Forelimb muscle (tissue), 1 donor: Measurements from ENCODE around the gene KLHL42. TPM values are rescaled to one million over a fixed set of nuclear protein-coding genes. Genes with fewer than 3 reads are reported as not detected.

Experiments used
- DNase-seq: peaks from one replicate; pipeline ENCODE4 v3.0.0-alpha.2; 2013; ENCODE audit warnings: low read depth
- polyA plus RNA-seq: library from polyadenylated mRNA; unstranded; fragments of 120-200 nt; gene quantifications from one replicate; pipeline ENCODE4 v1.2.1, GENCODE V29; 2013; ENCODE audit not compliant: insufficient read length

The KLHL42 gene
- polyA plus RNA-seq, 1 donor: 14.5 TPM

DNA sequence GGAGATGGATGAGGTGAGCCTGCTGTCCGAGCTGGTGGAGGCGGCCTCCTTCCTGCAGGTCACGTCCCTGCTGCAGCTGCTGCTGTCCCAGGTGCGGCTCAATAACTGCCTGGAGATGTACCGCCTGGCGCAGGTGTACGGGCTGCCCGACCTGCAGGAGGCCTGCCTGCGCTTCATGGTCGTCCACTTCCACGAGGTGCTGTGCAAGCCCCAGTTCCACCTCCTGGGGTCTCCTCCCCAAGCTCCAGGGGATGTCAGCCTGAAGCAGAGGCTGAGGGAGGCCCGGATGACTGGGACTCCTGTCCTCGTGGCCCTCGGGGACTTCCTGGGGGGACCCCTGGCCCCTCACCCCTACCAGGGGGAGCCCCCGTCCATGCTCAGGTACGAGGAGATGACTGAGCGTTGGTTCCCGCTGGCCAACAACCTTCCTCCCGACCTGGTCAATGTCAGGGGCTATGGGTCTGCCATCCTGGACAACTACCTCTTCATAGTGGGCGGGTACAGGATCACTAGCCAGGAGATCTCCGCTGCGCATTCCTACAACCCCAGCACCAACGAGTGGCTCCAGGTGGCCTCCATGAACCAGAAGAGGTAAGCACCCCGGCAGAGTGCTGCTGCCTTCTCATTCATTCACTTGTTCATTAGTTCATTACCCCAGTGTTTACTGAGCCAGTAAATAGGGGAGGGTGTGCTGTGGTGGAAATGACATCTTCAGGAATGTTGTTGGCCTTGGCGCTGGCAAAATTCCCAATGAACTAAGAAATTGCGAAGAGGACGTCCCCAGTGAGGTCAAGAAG lies 777 bp downstream of the KLHL42 start:
- DNase-seq: no peak

DNA sequence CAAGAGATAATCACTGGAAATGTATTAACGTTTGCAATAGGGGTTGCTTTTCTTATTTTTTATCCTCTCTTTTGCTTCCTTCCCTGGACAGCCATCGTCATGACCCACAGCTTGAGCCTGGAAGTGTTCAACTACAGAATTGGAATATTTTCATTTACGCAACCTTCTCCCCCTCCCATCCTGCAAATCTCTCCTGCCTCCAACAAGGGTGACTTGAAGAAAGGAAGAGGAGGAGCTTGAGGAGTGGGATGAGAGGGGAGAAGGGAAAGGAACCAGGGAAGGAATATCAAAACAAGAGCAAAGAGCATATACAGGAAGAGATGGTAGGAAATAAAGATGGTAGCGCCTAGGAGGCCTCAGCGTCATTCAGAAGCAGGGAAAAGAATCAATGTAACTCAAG lies 1.6 kb downstream of the KLHL42 start:
- no peak for DNase-seq

GRCh38 chr12:27782481-27782880 lies 2.4 kb downstream of the KLHL42 start:
- no peak for DNase-seq

DNA sequence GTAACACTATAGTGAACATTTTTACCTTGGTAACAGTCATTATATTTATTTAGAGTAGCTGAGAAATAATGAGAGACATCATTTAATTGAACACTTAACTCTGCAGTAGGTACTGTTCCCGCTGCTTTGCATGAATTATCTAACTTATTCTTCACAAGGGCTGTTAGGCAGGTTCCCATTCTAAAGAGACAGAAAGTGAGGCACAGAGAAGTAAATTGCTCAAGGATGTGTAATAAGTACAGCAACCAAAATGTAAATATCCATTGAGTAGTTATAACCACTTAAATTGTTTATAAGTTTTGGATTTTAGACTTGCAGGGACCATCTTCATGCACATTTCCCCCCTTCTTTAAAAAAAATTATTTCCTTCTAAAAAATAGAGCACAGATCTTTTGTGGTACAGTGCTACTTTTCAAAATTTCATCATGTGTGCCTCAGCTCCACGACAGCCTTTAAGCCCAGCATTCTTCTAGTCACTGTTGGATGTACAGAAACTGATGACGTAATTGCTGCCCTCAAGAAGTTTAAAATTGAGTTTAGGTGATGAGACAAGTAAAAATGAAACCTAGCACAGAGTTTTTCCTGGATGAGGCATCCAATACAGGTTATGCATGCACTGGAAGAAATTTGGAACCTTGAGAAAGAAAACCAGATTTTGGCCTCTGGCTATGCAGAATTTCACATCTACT lies 6.0 kb downstream of the KLHL42 start:
- DNase-seq: no peak

DNA sequence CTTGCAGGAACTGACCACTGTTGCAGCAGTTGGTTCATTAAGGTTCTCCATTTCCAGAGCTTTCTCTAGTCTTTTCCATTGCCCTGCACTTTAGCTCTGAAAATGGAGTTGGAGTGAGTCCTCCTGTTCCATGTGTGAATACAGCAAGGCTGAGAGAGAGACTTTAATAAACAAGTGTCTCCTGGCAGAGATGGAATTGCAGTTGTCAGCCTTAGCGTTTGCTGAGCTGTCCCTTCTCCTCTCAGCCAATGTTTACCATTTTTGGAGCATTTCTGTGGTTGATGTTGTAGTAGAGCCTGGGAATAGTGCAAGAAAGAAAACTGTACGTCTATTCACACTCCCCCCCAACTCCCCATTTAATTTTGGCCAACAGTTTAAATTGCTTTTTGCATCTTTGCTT lies 7.5 kb downstream of the KLHL42 start:
- no peak for DNase-seq

DNA sequence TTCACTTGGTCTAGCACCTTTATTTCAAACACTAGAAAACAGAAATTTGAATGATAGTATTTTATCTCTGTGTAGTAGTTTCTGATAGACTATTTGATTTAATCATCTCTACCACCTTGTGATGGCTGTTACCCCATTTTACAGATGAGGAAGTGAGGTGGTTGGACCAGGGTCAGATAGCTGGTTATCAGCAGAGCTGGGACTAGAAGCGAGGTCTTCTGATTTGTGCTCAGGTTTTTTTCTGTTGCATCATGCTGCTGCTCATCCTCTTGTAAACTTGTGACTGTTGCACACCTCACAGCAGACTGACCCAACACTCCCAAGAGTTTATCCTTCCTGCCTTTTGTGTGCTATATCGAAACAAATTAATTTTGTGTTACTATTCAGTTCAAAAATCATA lies 10.1 kb downstream of the KLHL42 start:
- no peak for DNase-seq

GRCh38 chr12:27794818-27795584 lies 15.0 kb downstream of the KLHL42 start:
- DNase-seq: no peak

DNA sequence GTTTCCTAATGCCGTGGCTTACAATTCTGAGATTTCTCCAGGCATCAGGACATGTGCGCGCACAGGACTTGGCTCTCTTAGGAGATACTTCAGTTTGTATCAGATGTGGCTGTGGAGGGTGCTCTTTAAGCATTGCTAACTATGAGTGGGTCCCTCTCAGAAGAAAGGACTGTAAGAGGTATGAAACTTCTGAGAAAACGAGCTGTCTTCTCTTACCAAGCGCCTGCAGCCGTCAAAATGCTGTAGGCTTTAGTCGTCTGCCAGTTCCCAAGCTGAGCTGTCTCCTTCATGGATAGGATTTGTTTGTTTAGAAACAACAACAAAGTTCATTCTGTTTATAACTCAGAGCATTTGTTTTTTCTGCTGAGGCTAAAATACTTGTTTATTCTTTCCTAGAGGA lies 16.1 kb downstream of the KLHL42 start:
- DNase-seq: no peak

DNA sequence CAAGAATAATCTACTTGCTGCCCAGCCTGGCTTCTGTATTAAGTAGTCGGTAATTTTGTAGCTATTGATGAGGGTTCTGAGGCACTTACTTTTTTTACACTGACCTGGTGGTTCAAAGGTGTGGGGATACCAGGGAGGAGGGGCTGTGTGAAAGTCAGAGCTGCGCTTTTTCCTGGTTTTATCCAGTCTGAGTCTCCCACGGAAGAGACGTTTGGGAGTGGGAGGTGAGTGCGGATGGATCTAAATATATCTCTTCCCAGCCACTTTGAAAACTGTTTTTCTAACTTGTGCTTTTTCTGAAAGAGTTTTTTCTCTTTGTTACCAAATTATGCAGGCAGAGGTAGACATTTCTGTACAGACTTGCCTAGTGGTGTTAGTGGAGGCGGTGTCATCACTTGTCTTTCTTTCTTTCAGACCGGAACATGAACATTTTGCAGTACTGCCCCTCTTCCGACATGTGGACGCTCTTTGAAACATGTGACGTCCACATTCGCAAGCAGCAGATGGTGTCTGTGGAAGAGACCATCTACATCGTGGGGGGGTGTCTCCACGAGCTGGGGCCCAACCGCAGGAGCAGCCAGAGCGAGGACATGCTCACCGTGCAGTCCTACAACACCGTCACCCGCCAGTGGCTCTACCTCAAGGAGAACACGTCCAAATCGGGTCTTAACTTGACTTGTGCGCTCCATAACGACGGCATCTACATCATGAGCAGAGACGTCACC lies 17.4 kb downstream of the KLHL42 start:
- DNase-seq: no peak

GRCh38 chr12:27800819-27801218 lies 20.8 kb downstream of the KLHL42 start:
- no peak for DNase-seq

DNA sequence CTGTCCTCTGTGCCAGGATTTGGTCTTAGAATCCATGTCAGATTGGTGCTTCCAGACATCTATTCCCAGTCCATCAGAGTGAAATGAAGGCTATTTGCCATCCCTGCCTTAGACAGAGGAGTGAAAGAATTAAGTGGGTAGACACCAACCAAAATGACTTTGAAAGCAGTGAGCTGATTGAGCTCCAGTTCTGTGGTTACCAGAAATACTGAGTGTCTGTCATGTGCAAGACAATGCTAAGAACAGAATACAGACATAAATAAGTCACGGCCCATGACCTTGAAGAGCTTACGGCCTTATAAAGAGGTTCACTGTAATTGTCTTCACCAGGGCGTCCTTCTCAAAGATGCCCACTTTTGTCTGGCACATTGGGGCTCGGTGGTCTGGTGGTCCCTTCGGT lies 21.6 kb downstream of the KLHL42 start:
- no peak for DNase-seq

- no peak for DNase-seq
Measured at GRCh38 chr12:27802511-27802910, 22.5 kb downstream of the KLHL42 start.

GRCh38 chr12:27802936-27803335 lies 22.9 kb downstream of the KLHL42 start:
- DNase-seq: no peak

DNA sequence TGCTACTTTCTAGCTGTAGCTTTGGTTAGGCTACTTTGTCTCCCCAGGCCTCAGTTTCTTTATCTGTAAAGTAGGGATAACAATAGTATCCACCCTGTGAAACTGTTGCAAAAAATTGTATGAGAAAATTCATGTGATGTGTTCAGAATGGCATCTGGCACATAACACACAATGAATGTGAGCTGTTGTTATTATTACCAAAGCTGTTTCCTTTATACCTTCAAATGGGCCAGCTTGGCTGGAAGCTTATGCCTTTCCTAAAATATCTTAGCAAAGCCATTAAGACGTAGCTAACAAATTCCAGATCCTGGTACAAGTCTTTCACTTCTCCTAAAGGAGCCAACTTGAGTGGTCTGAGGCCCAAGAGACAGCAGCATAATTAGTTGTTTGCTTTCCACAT lies 25.2 kb downstream of the KLHL42 start:
- DNase-seq: no peak

DNA sequence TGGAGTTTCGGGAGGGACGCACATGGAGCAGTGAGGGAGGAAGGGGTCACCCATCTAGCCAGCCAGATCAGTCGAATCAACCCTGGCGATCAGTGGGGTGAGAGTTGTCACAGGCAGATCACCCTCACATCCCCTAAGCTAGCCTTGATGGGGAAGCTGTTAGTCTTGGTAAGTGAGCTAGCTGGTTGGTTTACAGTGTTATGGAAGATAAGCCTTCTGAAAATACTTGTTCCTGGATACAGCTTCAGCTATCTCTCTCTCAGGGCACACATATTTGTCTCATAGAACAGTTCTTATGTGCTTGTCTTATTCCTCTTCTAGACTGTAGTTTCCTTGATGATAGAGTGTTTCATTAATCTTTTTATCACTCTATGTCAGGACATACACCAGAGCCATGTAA lies 26.2 kb downstream of the KLHL42 start:
- DNase-seq: no peak

GRCh38 chr12:27807063-27807703 lies 27.1 kb downstream of the KLHL42 start:
- DNase-seq: no peak

- no peak for DNase-seq
Measured at GRCh38 chr12:27808841-27809240, 28.8 kb downstream of the KLHL42 start.

DNA sequence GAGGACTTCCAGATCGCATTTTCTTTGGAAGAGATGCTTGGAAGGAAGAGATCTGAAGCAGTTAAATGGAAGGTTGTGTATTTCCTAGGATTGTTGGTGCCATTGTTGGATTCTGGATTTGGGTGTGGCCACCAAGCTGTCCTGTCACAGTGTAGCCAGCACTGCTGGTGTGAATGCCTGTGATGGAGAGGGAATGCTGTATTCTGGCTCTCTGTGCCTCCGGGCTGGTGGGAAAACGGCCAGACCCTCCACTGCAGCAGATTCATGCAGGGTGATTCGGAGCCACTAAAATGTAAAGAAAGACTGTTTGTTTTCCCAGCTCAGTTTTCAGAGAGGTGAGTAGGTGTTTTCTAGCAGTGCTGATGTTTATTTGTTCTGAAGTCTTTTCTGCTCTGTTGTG lies 30.7 kb downstream of the KLHL42 start:
- DNase-seq: no peak

GRCh38 chr12:27812502-27812901 lies 32.5 kb downstream of the KLHL42 start:
- DNase-seq: no peak

- DNase-seq: no peak
Measured at GRCh38 chr12:27814411-27814810, 34.4 kb downstream of the KLHL42 start.

- DNase-seq: no peak
Measured at GRCh38 chr12:27814851-27815591, 35.0 kb downstream of the KLHL42 start.
